Stimulated activated CD4-positive, alpha-beta T cell treated with anti-CD3 and anti-CD28 coated beads, Interleukin-4, amount 100 ng/mL, for 24 hours (primary cell): ENCODE measurements around the gene CHST7.

Source experiments
- DNase-seq: peaks from one replicate; pipeline ENCODE4 v3.0.0-alpha.2; 2020

CHST7 gene

DNA sequence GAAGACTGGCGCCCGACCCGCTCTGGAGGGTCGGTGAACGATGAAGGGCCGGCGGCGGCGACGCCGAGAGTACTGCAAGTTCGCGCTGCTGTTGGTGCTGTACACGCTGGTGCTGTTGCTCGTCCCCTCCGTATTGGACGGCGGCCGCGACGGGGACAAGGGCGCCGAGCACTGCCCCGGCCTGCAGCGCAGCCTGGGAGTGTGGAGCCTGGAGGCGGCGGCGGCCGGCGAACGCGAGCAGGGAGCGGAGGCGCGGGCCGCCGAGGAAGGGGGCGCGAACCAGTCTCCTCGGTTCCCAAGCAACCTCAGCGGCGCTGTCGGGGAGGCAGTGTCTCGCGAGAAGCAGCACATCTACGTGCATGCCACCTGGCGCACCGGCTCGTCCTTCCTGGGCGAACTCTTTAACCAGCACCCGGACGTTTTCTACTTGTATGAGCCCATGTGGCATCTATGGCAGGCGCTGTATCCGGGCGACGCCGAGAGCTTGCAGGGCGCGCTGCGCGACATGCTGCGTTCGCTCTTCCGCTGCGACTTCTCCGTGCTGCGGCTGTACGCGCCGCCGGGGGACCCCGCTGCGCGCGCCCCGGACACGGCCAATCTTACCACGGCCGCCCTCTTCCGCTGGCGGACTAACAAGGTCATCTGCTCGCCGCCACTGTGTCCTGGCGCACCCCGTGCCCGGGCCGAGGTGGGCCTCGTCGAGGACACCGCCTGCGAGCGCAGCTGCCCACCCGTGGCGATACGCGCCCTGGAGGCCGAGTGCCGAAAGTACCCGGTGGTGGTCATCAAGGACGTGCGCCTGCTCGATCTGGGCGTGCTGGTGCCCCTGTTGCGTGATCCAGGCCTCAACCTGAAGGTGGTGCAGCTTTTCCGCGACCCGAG is 568 bp downstream of the CHST7 start:
- DNase-seq, result peak; percentile 62

GRCh38 chrX:46574774-46575381 is 1.3 kb downstream of the CHST7 start:
- peak; percentile 28 for DNase-seq

- DNase-seq, result no peak
Measured at GRCh38 chrX:46575586-46575985, 2.0 kb downstream of the CHST7 start.

DNA sequence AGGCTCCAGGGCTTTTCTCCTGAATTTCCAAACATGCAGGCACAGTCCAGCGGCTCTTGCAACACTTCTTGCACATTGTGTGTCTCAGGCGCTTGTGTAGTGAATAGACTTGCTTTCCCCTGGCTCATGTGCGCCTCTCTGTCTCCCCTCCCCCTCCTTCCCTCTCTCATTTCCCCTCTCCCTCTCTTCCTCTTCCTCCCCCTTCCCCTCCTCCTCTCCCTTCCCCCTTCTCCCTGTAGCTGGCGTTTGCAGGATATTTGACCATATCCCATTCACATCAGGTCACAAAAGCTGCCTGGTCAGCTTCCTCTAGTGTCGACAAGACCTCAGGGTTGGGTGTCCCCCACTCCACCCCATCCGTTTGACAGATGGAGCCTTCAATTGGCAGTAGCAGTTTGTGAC is 2.4 kb downstream of the CHST7 start:
- no peak for DNase-seq

DNA sequence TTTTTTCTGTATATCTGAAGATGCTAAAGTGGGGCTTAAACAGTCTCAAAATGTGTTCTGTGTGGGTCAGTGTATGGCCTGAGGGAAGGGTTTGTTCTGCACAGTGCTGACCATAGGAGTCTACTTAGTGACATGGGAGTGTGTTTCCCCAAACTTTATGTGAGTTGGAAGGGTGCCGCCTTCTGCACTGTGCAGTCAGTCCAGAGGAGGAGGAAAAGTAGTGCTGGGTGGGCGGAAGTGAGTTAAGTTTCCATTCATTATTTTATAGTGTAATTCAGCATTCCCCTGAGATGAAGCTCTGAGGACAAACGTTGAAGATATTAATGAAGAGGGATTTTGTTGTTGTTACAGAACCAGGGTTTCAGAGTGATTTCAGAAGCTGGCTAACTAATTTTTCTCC is 2.9 kb downstream of the CHST7 start:
- DNase-seq, result no peak

DNA sequence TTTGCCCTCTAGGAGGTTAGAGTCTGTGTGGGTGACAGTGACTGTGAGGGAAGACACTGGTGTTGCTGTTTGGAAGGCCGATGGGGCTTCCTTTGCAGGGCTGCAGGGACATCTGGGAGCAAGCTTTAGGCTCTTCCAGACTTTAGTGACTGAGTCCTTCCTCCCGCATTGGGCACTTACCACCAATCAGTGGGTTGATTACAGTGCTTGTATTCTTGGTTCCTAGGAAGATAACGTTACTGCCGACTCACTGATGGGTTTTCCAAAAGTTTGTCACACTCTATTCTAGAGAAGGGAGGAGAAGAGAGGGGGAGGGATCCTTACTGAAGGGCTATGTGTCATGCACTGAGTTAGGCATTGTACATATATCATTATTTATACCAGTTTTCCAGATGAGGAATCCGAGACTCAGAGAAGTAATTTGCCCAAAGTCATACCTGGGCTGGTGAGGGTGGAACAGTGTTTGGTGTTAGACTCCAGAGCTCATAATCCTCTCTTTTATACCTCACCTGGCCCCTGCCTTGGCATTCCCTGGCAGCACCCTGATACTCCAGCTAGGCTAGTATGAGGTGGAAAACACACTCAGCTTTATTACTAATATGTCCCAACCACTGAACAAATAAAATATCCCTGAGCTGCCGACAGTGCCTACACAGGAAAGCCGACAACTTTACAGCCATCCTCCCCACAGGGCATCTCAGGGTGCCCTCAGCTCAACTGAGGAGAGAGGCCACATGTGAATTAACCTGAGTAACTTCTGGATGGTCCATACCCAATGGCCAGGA is 3.8 kb downstream of the CHST7 start:
- no peak for DNase-seq

GRCh38 chrX:46579250-46579649 is 5.7 kb downstream of the CHST7 start:
- no peak for DNase-seq

DNA sequence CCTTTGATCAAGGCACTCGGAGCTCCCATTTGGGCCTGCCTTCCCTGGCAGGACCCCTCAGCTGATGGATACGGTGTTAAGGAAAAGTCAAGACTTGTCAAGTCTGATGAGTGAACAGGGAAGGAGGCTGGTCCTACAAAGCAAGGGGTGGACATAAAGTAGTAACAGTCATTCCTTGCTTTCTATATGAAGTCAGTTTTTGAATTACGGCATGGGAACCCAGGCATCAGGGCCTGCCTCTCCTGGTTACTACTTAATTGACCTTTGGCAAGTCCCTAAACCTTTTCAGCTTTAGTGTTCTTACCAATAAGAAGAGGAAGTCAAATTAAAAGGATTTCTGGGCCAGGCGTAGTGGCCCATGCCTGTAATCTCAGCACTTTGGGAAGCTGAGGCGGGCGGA is 7.0 kb downstream of the CHST7 start:
- no peak for DNase-seq

DNA sequence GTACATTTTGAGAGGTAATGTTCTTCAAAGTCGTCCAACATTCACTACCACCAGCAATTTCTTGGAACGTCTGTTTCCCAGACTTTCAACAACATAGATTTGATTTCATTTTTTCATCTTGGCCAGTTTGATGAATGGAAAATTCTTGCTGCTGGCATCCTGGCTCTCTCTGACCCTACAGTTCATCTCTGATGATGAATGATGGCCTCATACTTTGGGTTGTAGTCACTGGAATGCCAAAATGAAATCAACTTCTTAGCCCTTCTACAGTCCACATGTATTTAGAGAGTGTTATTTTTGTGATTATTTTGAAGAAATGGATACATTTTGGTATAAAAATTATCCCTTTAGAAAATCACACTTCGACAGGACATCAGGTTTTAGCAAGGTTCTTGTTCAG is 8.8 kb downstream of the CHST7 start:
- no peak for DNase-seq

GRCh38 chrX:46582966-46583365 is 9.4 kb downstream of the CHST7 start:
- no peak for DNase-seq

- no peak for DNase-seq
Measured at GRCh38 chrX:46584736-46585135, 11.2 kb downstream of the CHST7 start.

GRCh38 chrX:46587158-46587557 is 13.6 kb downstream of the CHST7 start:
- peak; percentile 27 for DNase-seq

DNA sequence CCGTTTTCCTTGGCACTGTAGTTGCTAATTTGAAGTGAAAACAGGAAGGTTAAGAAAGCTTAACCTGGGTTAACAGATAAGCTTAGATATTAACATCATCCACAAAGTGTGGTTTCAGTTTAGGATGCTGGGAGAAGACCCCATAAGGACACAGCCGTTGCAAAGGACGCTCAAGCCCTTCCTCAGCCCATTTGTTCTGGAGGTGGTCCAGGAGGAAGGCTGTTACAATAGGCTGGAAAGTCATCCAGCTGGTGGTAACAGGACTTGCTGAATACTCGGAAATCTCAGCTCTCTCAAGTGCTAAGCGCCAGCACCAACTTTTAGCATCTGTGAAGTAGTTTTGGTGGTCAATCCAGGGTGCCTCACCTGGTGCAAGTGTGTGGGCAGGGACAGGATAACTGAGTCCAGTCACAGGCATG is 14.2 kb downstream of the CHST7 start:
- no peak for DNase-seq

DNA sequence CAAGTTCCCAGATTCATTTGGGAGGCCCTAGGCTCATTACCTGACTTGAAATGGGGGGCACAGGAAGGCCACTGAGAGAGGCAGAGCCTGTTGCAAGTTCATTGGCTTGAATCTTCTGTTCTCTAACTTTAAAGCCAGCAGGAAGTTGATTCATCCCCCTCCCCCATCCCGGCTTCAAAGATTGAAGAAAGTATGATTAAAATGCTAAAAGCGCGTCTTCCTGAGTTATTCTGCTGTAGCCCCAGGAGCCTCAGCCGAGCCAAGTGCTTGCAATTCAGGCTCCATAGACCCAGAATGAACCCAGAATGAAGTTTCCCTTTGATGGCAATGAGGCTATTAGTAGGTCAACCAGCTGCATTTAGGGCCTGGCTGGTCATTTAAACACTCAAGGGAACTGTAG is 14.7 kb downstream of the CHST7 start:
- DNase-seq, result peak; percentile 46

DNA sequence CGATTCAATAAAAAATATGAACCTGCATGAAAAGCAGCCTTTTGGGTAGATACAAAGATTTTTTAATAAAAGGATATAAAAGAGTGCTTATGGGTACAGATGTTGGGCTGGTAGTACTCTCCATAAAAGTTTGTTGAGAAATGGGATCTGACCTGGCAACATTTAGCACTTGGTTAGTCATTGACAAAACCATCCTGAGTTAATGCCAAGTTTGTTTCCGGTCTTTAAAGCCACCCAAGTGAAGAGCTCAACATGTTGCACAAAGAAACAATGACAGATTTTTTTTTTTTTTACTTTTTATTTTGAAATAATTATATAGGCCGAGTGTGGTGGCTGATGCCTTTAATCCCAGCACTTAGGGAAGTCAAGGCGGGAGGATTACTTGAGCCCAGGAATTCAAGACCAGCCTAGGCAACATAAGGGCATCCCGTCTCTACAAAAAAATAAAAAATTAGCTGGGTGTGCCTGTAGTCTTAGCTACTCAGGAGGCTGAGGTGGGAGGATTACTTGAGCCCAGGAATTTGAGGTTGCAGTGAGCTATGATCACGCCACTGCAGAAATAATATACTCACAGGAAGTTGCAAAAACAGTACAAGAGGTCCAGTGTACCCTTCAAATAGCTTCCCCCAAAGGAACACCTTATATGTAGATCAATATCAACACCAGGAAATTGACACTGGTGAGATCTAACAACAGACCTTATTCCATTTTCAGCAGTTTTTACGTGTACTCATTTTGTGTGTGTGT is 16.6 kb downstream of the CHST7 start:
- no peak for DNase-seq

DNA sequence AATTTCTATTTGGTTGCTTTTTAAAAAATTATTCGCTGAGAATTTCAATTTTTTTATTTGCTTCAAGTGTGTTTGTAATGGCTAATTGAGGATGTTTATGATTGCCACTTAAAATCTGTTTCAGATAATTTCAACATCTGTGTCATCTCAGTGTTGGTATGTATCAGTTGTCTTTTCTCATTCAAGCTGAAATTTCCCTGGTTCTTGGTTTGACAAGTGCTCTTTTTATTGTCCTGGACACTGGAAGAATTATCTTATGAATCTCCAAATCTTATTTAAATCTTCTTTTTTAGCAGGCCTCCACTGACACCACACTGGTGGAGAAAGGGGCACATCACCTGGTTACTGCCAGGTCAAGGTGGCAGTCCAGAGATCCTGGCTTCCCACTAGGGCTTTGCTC is 21.5 kb downstream of the CHST7 start:
- no peak for DNase-seq

DNA sequence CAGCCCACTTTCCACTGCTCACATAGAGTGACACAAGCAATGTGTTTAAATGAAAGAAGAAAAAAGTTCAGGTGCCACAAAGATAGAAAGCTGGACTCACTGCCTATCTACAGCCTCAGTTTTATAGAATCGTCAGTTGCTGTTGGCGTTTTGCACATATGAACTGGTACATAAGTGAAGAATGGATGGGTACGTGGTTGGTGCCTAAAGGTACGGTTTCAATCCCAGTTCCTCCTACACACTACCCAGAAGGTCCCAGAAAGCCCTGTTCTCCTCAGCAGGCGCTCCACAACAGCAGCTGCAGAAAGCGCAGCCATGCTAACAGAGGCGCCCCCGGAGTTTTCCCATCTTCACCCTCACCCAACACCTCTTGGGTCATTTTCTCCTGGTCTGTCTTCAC is 23.6 kb downstream of the CHST7 start:
- no peak for DNase-seq

- DNase-seq, result no peak
Measured at GRCh38 chrX:46597771-46598170, 24.2 kb downstream of the CHST7 start.

DNA sequence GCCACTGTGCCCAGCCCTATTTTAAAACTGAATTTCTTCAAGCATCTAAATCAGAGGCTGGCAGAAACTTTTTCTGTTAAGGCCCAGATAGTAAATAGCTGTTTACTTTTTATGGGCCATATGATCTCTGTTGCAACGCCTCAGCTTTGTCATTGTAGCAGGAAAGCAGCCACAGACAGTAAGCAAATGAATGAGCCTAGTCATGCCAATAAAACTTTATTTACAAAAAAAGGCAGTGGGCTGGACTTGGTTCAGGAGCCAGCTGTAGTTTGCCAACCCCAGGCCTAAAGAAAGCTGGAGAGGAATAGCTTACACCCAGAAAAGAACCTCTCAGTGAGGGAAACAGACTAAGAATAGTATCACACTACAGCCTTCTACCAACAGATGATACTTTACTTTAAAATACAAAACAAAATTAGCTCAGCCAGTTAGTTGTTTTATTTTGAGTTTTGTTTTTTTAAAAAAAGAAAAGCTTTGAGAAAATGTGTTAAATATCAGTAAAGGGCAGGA is 25.5 kb downstream of the CHST7 start:
- no peak for DNase-seq

- DNase-seq, result no peak
Measured at GRCh38 chrX:46601283-46601682, 27.7 kb downstream of the CHST7 start.

DNA sequence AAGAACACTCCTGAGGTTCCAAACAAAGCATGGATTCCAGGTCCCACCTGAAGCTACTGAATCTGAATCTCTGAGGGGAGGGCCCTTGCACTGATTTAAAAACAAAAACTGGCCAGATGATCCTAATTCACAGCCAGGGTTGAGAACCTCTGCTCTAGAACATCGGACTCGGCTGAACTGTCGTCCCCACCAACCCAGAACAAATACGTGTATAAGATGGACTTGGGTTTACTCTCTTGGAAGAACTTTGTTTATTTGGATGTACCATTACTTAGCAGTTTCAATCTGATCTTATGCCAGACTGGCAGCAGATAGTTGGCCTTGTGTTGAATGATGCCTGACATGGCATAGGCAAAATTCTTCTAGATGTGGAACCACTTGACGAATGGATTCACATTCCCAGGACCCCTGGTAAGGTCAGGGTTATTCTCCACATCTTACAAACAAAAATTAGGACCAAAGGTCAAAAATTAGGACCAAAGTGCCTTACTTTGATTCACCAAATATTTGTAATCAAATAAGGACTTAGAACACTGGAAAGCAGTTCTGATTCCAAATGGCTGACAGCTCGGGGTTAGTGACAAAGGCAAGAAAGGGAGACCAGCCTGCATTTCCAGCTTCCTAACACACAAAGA is 29.0 kb downstream of the CHST7 start:
- DNase-seq, result no peak

- no peak for DNase-seq
Measured at GRCh38 chrX:46607916-46608315, 34.4 kb downstream of the CHST7 start.
